ENCODE results near the gene BET1. TPM values are rescaled to one million over a fixed set of nuclear protein-coding genes. Genes with fewer than 3 reads are reported as not detected.

BET1 gene
- total RNA-seq, 4 donors from 2014 or later, result 26.1 to 44.6 (median 30.2) TPM

- TF ChIP-seq, protein P1, sequence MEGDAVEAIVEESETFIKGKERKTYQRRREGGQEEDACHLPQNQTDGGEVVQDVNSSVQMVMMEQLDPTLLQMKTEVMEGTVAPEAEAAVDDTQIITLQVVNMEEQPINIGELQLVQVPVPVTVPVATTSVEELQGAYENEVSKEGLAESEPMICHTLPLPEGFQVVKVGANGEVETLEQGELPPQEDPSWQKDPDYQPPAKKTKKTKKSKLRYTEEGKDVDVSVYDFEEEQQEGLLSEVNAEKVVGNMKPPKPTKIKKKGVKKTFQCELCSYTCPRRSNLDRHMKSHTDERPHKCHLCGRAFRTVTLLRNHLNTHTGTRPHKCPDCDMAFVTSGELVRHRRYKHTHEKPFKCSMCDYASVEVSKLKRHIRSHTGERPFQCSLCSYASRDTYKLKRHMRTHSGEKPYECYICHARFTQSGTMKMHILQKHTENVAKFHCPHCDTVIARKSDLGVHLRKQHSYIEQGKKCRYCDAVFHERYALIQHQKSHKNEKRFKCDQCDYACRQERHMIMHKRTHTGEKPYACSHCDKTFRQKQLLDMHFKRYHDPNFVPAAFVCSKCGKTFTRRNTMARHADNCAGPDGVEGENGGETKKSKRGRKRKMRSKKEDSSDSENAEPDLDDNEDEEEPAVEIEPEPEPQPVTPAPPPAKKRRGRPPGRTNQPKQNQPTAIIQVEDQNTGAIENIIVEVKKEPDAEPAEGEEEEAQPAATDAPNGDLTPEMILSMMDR (IDR thresholded peaks at IDR 0.05), result no peak
- TF ChIP-seq POLR2A (IDR thresholded peaks at IDR 0.05), result no peak
- H3K4me3 ChIP-seq, result no peak overlapping the region
These were observed 37.4 kb upstream of the BET1 start for GRCh38 chr7:94041529-94041928.

GRCh38 chr7:94040254-94040653 lies 36.1 kb upstream of the BET1 start:
- DNase-seq, result no peak
- Histone ChIP-seq H3K36me3 (no peaks in the 10 kb centered on the region), H3K4me3 (no peak overlapping the region), H3K9me3 (no peaks in the 10 kb centered on the region), H3K27me3 (no peaks in the 10 kb centered on the region), H3K27ac (no peak overlapping the region), H3K4me1 (no peaks in the 10 kb centered on the region)
- TF ChIP-seq POLR2A (IDR thresholded peaks at IDR 0.05), result no peak
- TF ChIP-seq, protein P1 (IDR thresholded peaks at IDR 0.05), result no peak

More at GRCh38 chr7:94041529-94041928, 37.4 kb upstream of the BET1 start:
- no peaks in the 10 kb centered on the region for H3K36me3 ChIP-seq
- DNase-seq, result no peak
- H3K9me3 ChIP-seq, result no peaks in the 10 kb centered on the region
- no peaks in the 10 kb centered on the region for H3K27me3 ChIP-seq
- no peak overlapping the region for H3K27ac ChIP-seq
- no peaks in the 10 kb centered on the region for H3K4me1 ChIP-seq

DNA sequence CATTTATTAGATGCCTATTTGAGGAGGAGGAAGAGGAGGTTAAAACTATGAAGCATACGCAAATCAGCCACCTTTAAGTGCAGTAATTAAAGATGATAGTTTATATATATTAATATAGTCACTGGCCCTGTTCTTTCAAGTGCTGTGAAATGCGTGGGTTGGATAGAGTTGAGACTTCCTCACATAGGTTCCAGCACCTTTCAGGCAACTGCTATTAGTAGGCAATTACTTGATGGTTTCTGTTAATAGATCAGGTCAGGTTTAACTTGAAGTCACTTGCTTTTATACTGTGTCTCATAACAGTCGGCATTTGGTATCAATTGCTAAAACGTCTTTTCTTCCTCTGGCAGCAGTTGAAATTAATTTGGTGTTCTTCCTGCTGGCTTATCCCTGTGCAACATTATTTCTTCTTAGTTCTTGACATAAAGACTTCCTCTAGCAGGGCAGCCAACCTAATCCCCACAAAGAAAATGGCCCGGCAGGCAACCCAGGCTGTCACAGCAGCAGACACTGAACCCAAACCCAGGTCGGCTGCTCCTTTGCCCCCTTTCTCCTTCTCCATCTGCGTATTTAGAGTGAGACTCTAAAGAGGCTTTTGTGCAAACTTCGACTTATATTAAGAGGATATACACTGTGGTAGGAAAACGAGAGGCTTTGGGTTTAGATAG lies 35.3 kb upstream of the BET1 start:
- Histone ChIP-seq H3K4me3 (no peak overlapping the region), H3K36me3 (no peaks in the 10 kb centered on the region), H3K27ac (no peak overlapping the region), H3K9me3 (no peaks in the 10 kb centered on the region), H3K27me3 (no peaks in the 10 kb centered on the region), H3K4me1 (no peaks in the 10 kb centered on the region)
- TF ChIP-seq, protein P1 (IDR thresholded peaks at IDR 0.05), result no peak
- TF ChIP-seq POLR2A (IDR thresholded peaks at IDR 0.05), result no peak
- no peak for DNase-seq

GRCh38 chr7:94031865-94032264 lies 27.7 kb upstream of the BET1 start:
- no peak for TF ChIP-seq POLR2A (IDR thresholded peaks at IDR 0.05)
- TF ChIP-seq, protein P1 (IDR thresholded peaks at IDR 0.05), result no peak
- Histone ChIP-seq H3K4me1 (no peaks in the 10 kb centered on the region), H3K9me3 (no peaks in the 10 kb centered on the region), H3K36me3 (no peaks in the 10 kb centered on the region), H3K27me3 (no peaks in the 10 kb centered on the region), H3K27ac (no peak overlapping the region), H3K4me3 (no peak overlapping the region)
- DNase-seq, result no peak

GRCh38 chr7:94030634-94031033 lies 26.5 kb upstream of the BET1 start:
- Histone ChIP-seq H3K27ac (no peak overlapping the region), H3K4me3 (no peak overlapping the region), H3K36me3 (no peaks in the 10 kb centered on the region), H3K27me3 (no peaks in the 10 kb centered on the region), H3K4me1 (no peaks in the 10 kb centered on the region), H3K9me3 (no peaks in the 10 kb centered on the region)
- no peak for TF ChIP-seq POLR2A (IDR thresholded peaks at IDR 0.05)
- TF ChIP-seq, protein P1 (IDR thresholded peaks at IDR 0.05), result no peak
- no peak for DNase-seq
